Nephron (organoid): Measurements from ENCODE around the gene CCDC15.
A peak's percentile ranks its signal among the peaks of the same experiment; 100 is the strongest.

Experiments used
- H3K27ac Mint-ChIP-seq, 3 experiments: 2 replicates each; pipeline ENCODE4 v1.8.0; 2020; ENCODE audit warnings: mixed read lengths in 3 of 3, mild to moderate bottlenecking in 2 of 3, moderate library complexity in 1 of 3
- H3K27me3 Mint-ChIP-seq: 2 replicates; pipeline ENCODE4 v1.8.0; 2021; ENCODE audit warnings: low read depth, mild to moderate bottlenecking, moderate library complexity, mixed read lengths
- H3K36me3 Mint-ChIP-seq: 2 replicates; pipeline ENCODE4 v1.8.0; 2020; ENCODE audit warnings: low read depth, mixed read lengths
- H3K4me1 Mint-ChIP-seq: 2 replicates; pipeline ENCODE4 v1.8.0; 2020; ENCODE audit warnings: mixed read lengths
- H3K4me3 Mint-ChIP-seq, 3 experiments: 2 replicates each; pipeline ENCODE4 v1.8.0; 2020; ENCODE audit warnings: mild to moderate bottlenecking in 3 of 3, mixed read lengths in 3 of 3, moderate library complexity in 2 of 3
- H3K9me3 Mint-ChIP-seq: 2 replicates; pipeline ENCODE4 v1.8.0; 2020; ENCODE audit warnings: mixed read lengths
- TF ChIP-seq, protein P1 (sequence below), 3 experiments: fragments of 200-600 bp; sonication (generic); IDR thresholded peaks; one replicate each; pipeline ENCODE4 v1.5.0; 2021; ENCODE audit warnings: antibody characterized with exemption in 3 of 3; ENCODE audit not compliant: unreplicated experiment in 3 of 3

The CCDC15 gene

DNA sequence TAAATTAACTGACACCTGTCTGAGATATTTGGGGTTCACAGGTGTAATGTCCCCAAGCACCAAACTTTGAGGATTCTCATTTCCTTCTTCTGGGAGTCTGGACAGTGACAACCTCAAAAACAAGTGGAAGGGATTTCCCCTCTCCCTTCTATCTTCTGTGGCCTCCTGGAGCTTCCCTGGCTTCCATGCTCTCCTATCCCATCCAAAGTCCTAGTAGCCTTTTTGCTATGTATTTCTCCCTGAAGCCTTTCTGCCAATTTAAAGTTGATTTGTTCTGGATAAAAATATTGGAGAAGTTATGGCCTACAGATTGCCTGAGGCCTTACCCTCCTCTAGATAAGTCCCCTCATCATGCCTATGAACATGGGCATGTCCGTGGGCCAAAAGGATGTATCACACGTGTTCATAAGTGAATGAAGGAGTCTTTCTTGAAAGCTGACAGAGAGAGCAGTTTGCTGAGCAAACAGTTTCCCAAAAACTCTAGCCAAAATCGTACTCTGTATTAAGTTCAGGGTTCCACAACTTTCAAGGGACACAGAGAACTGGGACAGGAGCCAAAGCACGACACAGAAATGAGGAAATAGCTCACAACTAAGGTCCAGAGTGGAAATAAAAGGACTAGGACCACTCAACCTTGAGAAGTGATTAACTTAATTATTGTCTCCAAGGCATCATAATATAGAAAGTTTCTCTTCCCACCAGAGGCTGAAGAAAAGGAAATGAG, 24.9 kb upstream of the CCDC15 start:
- Mint-ChIP-seq H3K4me3 (no peak overlapping the region), H3K36me3 (no peaks in the 10 kb centered on the region), H3K27ac (no peak overlapping the region), H3K9me3 (no peaks in the 10 kb centered on the region), H3K4me1 (no peaks in the 10 kb centered on the region), H3K27me3 (peaks cover 7% of the 10 kb centered on the region)
- TF ChIP-seq, protein P1, sequence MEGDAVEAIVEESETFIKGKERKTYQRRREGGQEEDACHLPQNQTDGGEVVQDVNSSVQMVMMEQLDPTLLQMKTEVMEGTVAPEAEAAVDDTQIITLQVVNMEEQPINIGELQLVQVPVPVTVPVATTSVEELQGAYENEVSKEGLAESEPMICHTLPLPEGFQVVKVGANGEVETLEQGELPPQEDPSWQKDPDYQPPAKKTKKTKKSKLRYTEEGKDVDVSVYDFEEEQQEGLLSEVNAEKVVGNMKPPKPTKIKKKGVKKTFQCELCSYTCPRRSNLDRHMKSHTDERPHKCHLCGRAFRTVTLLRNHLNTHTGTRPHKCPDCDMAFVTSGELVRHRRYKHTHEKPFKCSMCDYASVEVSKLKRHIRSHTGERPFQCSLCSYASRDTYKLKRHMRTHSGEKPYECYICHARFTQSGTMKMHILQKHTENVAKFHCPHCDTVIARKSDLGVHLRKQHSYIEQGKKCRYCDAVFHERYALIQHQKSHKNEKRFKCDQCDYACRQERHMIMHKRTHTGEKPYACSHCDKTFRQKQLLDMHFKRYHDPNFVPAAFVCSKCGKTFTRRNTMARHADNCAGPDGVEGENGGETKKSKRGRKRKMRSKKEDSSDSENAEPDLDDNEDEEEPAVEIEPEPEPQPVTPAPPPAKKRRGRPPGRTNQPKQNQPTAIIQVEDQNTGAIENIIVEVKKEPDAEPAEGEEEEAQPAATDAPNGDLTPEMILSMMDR (IDR thresholded peaks at IDR 0.05; ENCODE audit: unreplicated experiment in 3 of 3), result no peak

GRCh38 chr11:124930799-124931198, 23.2 kb upstream of the CCDC15 start:
- Mint-ChIP-seq H3K27ac (no peak overlapping the region), H3K4me3 (no peak overlapping the region), H3K4me1 (no peaks in the 10 kb centered on the region), H3K9me3 (no peaks in the 10 kb centered on the region), H3K27me3 (peaks cover 5% of the 10 kb centered on the region), H3K36me3 (no peaks in the 10 kb centered on the region)
- TF ChIP-seq, protein P1 (IDR thresholded peaks at IDR 0.05; ENCODE audit: unreplicated experiment in 3 of 3), result no peak

DNA sequence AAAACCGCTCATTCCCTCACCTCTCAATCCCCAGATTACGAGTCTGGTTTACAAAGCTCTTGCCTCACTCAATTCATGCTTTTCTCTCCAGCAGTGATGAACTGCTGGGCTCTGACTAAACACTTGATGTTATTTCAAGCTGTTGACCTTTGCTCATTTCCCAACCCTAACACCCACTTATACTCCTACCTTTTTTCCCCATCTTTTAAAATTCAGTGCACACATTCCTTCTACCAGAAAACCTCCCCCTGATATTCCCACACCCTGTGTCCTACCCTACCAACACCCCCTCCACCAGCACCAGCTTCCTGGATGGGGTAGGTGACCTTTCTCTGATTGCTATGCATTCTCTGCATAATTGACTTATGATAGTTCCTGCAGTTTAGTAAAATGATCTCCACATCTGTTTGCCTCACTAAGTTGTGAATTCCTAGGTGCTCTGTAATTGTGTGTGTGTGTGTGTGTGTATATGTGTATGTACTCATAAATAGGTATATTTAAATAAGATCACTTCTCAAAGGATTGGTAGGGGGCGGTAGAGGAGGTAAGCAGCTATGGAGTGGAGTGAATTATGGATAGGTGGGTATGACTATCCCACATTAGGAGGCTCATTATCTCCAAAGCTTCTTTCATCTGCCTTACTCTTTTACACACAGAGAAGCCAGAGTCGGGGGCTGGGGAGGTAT, 19.0 kb upstream of the CCDC15 start:
- H3K27me3 Mint-ChIP-seq, result peaks cover 5% of the 10 kb centered on the region
- no peak overlapping the region for H3K4me3 Mint-ChIP-seq
- no peaks in the 10 kb centered on the region for H3K4me1 Mint-ChIP-seq
- TF ChIP-seq, protein P1 (IDR thresholded peaks at IDR 0.05; ENCODE audit: unreplicated experiment in 3 of 3), result no peak
- H3K36me3 Mint-ChIP-seq, result no peaks in the 10 kb centered on the region
- H3K9me3 Mint-ChIP-seq, result no peaks in the 10 kb centered on the region
- no peak overlapping the region for H3K27ac Mint-ChIP-seq

DNA sequence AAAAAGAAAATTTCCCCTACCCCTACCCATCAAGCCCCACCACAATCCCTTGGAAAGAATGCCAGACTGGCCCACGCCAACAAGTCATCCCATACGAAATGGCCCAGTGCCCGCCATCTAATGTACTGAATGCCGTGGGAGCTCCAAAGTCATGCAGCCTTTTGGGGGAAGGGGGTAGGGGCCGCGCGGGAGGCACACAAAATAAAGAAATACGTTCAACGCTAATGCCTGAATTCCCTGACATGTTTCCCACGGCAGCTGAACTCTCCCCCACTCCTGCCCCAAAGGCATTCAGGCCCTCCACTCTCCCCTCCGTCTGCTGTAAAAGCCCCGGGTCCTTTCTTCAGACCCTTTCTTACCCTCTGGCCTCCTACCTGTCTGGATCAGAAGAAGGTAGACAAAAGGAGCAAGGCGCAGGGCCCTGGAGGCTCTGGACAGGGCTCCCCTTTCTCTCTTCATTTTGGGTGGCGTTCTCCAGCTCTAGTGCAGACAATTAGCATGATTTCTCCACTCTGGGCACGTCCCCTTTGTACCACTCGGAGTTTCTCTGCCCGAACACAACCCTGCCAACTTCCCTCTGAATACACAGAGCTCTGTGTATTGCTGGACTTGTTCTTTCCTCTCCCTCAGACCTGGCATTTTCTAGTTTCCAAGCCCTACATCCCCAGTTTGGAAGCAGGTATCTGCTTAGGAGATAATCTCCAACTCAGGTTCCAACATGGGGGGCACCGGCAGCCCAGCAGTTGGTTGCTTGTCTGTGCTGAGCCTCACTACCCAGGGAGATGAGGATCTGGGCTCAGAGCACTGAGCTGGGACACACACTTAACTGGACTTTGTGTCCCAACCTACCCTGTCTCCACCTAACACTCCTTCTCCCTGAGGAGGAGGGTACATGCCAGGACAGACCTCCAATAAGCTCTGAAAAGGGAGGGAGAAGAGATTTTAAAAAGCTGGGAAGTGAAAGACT, 18.2 kb upstream of the CCDC15 start, which contains the start of gene HEPACAM:
HEPACAM (minus strand) TSS at position 500 of the 967 bp plus-strand sequence; CDS start at position 459, 41 bp downstream.
- Mint-ChIP-seq H3K27ac (no peak within 1 kb of the TSS), H3K4me1 (no peaks in the 10 kb centered on the region), H3K27me3 (peaks cover 5% of the 10 kb centered on the region), H3K4me3 (peak within 1 kb of the TSS in 1 of 3 experiments; percentile 56), H3K9me3 (no peaks in the 10 kb centered on the region), H3K36me3 (no peaks in the 10 kb centered on the region)
- TF ChIP-seq, protein P1 (IDR thresholded peaks at IDR 0.05; ENCODE audit: unreplicated experiment in 3 of 3), result no peak

- Mint-ChIP-seq H3K4me1 (no peaks in the 10 kb centered on the region), H3K36me3 (no peaks in the 10 kb centered on the region), H3K4me3 (no peak overlapping the region), H3K27ac (no peak overlapping the region), H3K9me3 (no peaks in the 10 kb centered on the region), H3K27me3 (peaks cover 5% of the 10 kb centered on the region)
- TF ChIP-seq, protein P1 (IDR thresholded peaks at IDR 0.05; ENCODE audit: unreplicated experiment in 3 of 3), result no peak
Observed at GRCh38 chr11:124937336-124937935, 16.6 kb upstream of the CCDC15 start.
